ENCODE data around the gene SLAMF7. TPM values are rescaled to one million over a fixed set of nuclear protein-coding genes. Genes with fewer than 3 reads are reported as not detected.

The SLAMF7 gene
- total and polyA plus RNA-seq, 10 of the 15 experiments (the other 5 are each of a cell fraction or from before 2014, with no cell fraction given), result 66.6 to 284 (median 108) TPM

DNA sequence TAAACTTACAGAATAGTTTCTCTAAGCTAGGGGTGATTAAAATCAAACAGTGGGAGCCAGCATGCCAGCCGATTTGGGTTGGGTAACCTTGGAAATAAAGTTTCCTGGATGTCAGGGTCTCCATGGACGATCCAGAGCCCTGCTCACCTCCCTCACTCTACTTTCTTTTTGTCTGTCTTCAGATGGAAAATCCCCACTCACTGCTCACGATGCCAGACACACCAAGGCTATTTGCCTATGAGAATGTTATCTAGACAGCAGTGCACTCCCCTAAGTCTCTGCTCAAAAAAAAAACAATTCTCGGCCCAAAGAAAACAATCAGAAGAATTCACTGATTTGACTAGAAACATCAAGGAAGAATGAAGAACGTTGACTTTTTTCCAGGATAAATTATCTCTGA, 13.9 kb downstream of the SLAMF7 start:
- Histone ChIP-seq H3K9me3 (replicated peaks; ENCODE audit: control insufficient read depth, insufficient read depth, low read length) (no peaks in the 10 kb centered on the region; the same call in 2 of the 3 replicates), H3K79me2 (ENCODE audit: control insufficient read depth, insufficient read depth, low read length) (peaks cover 17% of the 10 kb centered on the region), H3K4me1 (ENCODE audit: control insufficient read depth, insufficient read depth, low read length) (peaks cover 44% of the 10 kb centered on the region), H3K27ac (ENCODE audit: control insufficient read depth, insufficient read depth) (no peak overlapping the region), H3K9ac (ENCODE audit: control insufficient read depth, insufficient read depth, low read length) (no peak overlapping the region), H3K27me3 (replicated peaks in 1 of 2; ENCODE audit: control insufficient read depth in 2 of 2, insufficient read depth in 2 of 2, low read length in 1 of 2) (no peaks in the 10 kb centered on the region), H3K4me3 (no peak overlapping the region), H4K20me1 (ENCODE audit: control insufficient read depth, insufficient read depth) (no peaks in the 10 kb centered on the region), H3K4me2 (ENCODE audit: control insufficient read depth, insufficient read depth) (no peak overlapping the region), H3K36me3 (ENCODE audit: control insufficient read depth in 2 of 2, insufficient read depth in 2 of 2, low read length in 1 of 2) (peaks cover 24 to 43% of the 10 kb centered on the region in 2 experiments), H2AFZ (ENCODE audit: control insufficient read depth, low read depth, low read length) (no peak overlapping the region)
- no peak for FAIRE-seq
- intact Hi-C loops (cut with micrococcal nuclease; ENCODE audit: unreplicated experiment), result no loop called here
- TF ChIP-seq HDAC6 (IDR thresholded peaks at IDR 0.05; ENCODE audit: unreplicated experiment) (peak; percentile 0), POU2F2 (IDR thresholded peaks at IDR 0.05; ENCODE audit: borderline replicate concordance, low read depth, low read length) (no peak)
- SMC1A ChIA-PET (ENCODE audit: uncharacterized antibody, unreplicated experiment), result interaction anchor here (1.0 to 9.8 kb wide), 5 partner anchors 9 to 41 kb away, joined by 3 to 109 read pairs (median 9); partner anchors contain the start of genes CD48 and SLAMF7
- CTCF ChIA-PET, result interaction anchor here (1.4 to 2.4 kb wide), 5 partner anchors 9 to 94 kb away, joined by 3 to 13 read pairs (median 4); no protein-coding TSS in a partner anchor
- POLR2A ChIA-PET, result interaction anchor here (0.6 to 3.3 kb wide), 5 partner anchors 9 to 239 kb away, joined by 3 to 16 read pairs (median 3); no protein-coding TSS in a partner anchor
- in situ Hi-C loops (cut with MboI), result no loop called here
- ATAC-seq, result no peak
- RAD21 ChIA-PET (ENCODE audit: unreplicated experiment), result interaction anchor here (1.2 to 6.4 kb wide), 3 partner anchors 11 to 24 kb away, joined by 3 to 68 read pairs (median 8); partner anchors contain the start of gene SLAMF7
- BruUV-seq (replicated peaks), result no TSS peak
- WGBS (ENCODE audit: insufficient coverage, insufficient replicate concordance, low lambda C conversion rate, missing lambda C conversion rate), result 51% methylated on average over 5 of the region's 5 CpGs
- DNase-seq (ENCODE audit: low read depth, low spot score), result no peak

DNA sequence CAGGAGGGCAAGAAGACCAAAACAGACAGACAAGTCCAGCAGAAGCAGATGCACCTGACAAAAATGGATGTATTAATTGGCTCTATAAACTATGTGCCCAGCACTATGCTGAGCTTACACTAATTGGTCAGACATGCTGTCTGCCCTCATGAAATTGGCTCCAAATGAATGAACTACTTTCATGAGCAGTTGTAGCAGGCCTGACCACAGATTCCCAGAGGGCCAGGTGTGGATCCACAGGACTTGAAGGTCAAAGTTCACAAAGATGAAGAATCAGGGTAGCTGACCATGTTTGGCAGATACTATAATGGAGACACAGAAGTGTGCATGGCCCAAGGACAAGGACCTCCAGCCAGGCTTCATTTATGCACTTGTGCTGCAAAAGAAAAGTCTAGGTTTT, 14.5 kb downstream of the SLAMF7 start:
- peaks cover 18 to 36% of the 10 kb centered on the region in 2 experiments for H3K36me3 ChIP-seq (ENCODE audit: control insufficient read depth in 2 of 2, insufficient read depth in 2 of 2, low read length in 1 of 2)
- ChIA-PET POLR2A (interaction anchor here (1.2 to 3.3 kb wide), 2 partner anchors 14 to 25 kb away, joined by 3 to 16 read pairs; no protein-coding TSS in a partner anchor), RAD21 (ENCODE audit: unreplicated experiment) (interaction anchor here (2.3 to 6.4 kb wide), 2 partner anchors 12 to 14 kb away, joined by 8 to 68 read pairs; partner anchors contain the start of gene SLAMF7), SMC1A (ENCODE audit: uncharacterized antibody, unreplicated experiment) (interaction anchor here (0.8 to 9.8 kb wide), 5 partner anchors 9 to 244 kb away, joined by 3 to 109 read pairs (median 6); partner anchors contain the start of gene SLAMF7), CTCF (interaction anchor here (1.4 to 2.4 kb wide), 3 partner anchors 8 to 94 kb away, joined by 3 to 9 read pairs (median 3); no protein-coding TSS in a partner anchor)
- peaks cover 39% of the 10 kb centered on the region for H3K4me1 ChIP-seq (ENCODE audit: control insufficient read depth, insufficient read depth, low read length)
- no peaks in the 10 kb centered on the region for H4K20me1 ChIP-seq (ENCODE audit: control insufficient read depth, insufficient read depth)
- H3K79me2 ChIP-seq (ENCODE audit: control insufficient read depth, insufficient read depth, low read length), result peaks cover 11% of the 10 kb centered on the region
- H3K9ac ChIP-seq (ENCODE audit: control insufficient read depth, insufficient read depth, low read length), result no peak overlapping the region
- intact Hi-C loops (cut with micrococcal nuclease; ENCODE audit: unreplicated experiment), result no loop called here
- no peak overlapping the region for H3K27ac ChIP-seq (ENCODE audit: control insufficient read depth, insufficient read depth)
- H3K4me2 ChIP-seq (ENCODE audit: control insufficient read depth, insufficient read depth), result no peak overlapping the region
- no peaks in the 10 kb centered on the region for H3K27me3 ChIP-seq (replicated peaks in 1 of 2; ENCODE audit: control insufficient read depth in 2 of 2, insufficient read depth in 2 of 2, low read length in 1 of 2)
- in situ Hi-C loops (cut with MboI), result no loop called here
- ATAC-seq, result no peak
- no peak for DNase-seq (ENCODE audit: low read depth, low spot score)
- FAIRE-seq, result no peak
- H3K4me3 ChIP-seq, result no peak overlapping the region
- H2AFZ ChIP-seq (ENCODE audit: control insufficient read depth, low read depth, low read length), result no peak overlapping the region
- no peaks in the 10 kb centered on the region; the same call in 2 of the 3 replicates for H3K9me3 ChIP-seq (replicated peaks; ENCODE audit: control insufficient read depth, insufficient read depth, low read length)
- no TSS peak for BruUV-seq (replicated peaks)
- TF ChIP-seq, protein P1, sequence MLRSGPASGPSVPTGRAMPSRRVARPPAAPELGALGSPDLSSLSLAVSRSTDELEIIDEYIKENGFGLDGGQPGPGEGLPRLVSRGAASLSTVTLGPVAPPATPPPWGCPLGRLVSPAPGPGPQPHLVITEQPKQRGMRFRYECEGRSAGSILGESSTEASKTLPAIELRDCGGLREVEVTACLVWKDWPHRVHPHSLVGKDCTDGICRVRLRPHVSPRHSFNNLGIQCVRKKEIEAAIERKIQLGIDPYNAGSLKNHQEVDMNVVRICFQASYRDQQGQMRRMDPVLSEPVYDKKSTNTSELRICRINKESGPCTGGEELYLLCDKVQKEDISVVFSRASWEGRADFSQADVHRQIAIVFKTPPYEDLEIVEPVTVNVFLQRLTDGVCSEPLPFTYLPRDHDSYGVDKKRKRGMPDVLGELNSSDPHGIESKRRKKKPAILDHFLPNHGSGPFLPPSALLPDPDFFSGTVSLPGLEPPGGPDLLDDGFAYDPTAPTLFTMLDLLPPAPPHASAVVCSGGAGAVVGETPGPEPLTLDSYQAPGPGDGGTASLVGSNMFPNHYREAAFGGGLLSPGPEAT (IDR thresholded peaks at IDR 0.05; ENCODE audit: low read depth), result no peak
- TF ChIP-seq BHLHE40 (IDR thresholded peaks at IDR 0.05; ENCODE audit: borderline replicate concordance in 1 of 2, low read depth in 2 of 2, low read length in 1 of 2) (no peak), NR2F1 (conservative IDR thresholded peaks at IDR 0.05) (no peak), TCF12 (IDR thresholded peaks at IDR 0.05; ENCODE audit: low read depth, low read length) (no peak)
- TF ChIP-seq, protein P2, sequence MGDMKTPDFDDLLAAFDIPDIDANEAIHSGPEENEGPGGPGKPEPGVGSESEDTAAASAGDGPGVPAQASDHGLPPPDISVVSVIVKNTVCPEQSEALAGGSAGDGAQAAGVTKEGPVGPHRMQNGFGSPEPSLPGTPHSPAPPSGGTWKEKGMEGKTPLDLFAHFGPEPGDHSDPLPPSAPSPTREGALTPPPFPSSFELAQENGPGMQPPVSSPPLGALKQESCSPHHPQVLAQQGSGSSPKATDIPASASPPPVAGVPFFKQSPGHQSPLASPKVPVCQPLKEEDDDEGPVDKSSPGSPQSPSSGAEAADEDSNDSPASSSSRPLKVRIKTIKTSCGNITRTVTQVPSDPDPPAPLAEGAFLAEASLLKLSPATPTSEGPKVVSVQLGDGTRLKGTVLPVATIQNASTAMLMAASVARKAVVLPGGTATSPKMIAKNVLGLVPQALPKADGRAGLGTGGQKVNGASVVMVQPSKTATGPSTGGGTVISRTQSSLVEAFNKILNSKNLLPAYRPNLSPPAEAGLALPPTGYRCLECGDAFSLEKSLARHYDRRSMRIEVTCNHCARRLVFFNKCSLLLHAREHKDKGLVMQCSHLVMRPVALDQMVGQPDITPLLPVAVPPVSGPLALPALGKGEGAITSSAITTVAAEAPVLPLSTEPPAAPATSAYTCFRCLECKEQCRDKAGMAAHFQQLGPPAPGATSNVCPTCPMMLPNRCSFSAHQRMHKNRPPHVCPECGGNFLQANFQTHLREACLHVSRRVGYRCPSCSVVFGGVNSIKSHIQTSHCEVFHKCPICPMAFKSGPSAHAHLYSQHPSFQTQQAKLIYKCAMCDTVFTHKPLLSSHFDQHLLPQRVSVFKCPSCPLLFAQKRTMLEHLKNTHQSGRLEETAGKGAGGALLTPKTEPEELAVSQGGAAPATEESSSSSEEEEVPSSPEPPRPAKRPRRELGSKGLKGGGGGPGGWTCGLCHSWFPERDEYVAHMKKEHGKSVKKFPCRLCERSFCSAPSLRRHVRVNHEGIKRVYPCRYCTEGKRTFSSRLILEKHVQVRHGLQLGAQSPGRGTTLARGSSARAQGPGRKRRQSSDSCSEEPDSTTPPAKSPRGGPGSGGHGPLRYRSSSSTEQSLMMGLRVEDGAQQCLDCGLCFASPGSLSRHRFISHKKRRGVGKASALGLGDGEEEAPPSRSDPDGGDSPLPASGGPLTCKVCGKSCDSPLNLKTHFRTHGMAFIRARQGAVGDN (IDR thresholded peaks at IDR 0.05), result peak; percentile 36; the same call in 1 of the 2 replicates
- TF ChIP-seq, protein P3, sequence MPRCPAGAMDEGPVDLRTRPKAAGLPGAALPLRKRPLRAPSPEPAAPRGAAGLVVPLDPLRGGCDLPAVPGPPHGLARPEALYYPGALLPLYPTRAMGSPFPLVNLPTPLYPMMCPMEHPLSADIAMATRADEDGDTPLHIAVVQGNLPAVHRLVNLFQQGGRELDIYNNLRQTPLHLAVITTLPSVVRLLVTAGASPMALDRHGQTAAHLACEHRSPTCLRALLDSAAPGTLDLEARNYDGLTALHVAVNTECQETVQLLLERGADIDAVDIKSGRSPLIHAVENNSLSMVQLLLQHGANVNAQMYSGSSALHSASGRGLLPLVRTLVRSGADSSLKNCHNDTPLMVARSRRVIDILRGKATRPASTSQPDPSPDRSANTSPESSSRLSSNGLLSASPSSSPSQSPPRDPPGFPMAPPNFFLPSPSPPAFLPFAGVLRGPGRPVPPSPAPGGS (IDR thresholded peaks at IDR 0.05; ENCODE audit: borderline replicate concordance, insufficient read depth, low read depth, low read length, poor library complexity, severe bottlenecking), result peak; percentile 10

Data from GM12878 (cell line).